B cell (primary cell): Measurements from ENCODE around the gene KEL. TPM values are rescaled to one million over a fixed set of nuclear protein-coding genes. Genes with fewer than 3 reads are reported as not detected.

ENCODE experiments used
- ATAC-seq: fragments of 200-7000 bp; cut with Tn5 transposase; one replicate; pipeline ENCODE4 v1.10.0; 2021; ENCODE audit warnings: low read depth, mild to moderate bottlenecking, moderate number of reproducible peaks, moderate library complexity
- CTCF ChIA-PET: fragments of 350-600 bp; sonication (Branson Sonifier 250); formaldehyde crosslinking; loops from one replicate; lab custom pipeline; 2021; ENCODE audit warnings: antibody characterized with exemption, inconsistent platforms; lab: Charles Lee
- POLR2A ChIA-PET: fragments of 350-600 bp; sonication (Branson Sonifier 250); formaldehyde crosslinking; loops from one replicate; lab custom pipeline; 2021; ENCODE audit warnings: antibody characterized with exemption; lab: Charles Lee
- DNase-seq: peaks from one replicate; pipeline ENCODE4 v3.0.0; 2013
- H2AFZ ChIP-seq: 2 replicates; pipeline ENCODE4 v1.6.1; 2012; ENCODE audit warnings: mild to moderate bottlenecking, low read depth, low read length; ENCODE audit not compliant: insufficient read depth, poor library complexity, severe bottlenecking
- H3K27ac ChIP-seq, 2 donors: 1 replicate in 1 of 2; 2 replicates in 1 of 2; pipeline ENCODE4 v1.5.1; 2012 to 2013; ENCODE audit warnings: low read length in 2 of 2, mild to moderate bottlenecking in 2 of 2, moderate library complexity in 1 of 2
- H3K27me3 ChIP-seq, 4 experiments: fragments of 200-600 bp in 1 of 4; sonication (generic) in 1 of 4; replicated peaks in 1 of 4; 1 replicate in 2 of 4; 2 replicates in 2 of 4; pipeline versions ENCODE4 v1.6.1 to v1.7.0; 2013 to 2016; ENCODE audit warnings: low read length in 3 of 4, mild to moderate bottlenecking in 2 of 4, mixed read lengths in 1 of 4, moderate library complexity in 1 of 4; ENCODE audit not compliant: insufficient read depth in 4 of 4, control insufficient read depth in 3 of 4; ENCODE audit errors: control extremely low read depth in 1 of 4
- H3K36me3 ChIP-seq, 2 experiments: replicated peaks in 1 of 2; 1 replicate in 1 of 2; 2 replicates in 1 of 2; pipeline versions ENCODE4 v1.6.1 to v1.7.1; 2013; ENCODE audit warnings: low read length in 1 of 2; ENCODE audit not compliant: insufficient read depth in 2 of 2, control insufficient read depth in 1 of 2; ENCODE audit errors: control extremely low read depth in 1 of 2, extremely low read depth in 1 of 2
- H3K4me1 ChIP-seq, 2 donors: fragments of 200-600 bp in 1 of 2; sonication (generic) in 1 of 2; 1 replicate in 1 of 2; 2 replicates in 1 of 2; pipeline versions ENCODE4 v1.5.1 to v1.6.1; 2013 to 2017; ENCODE audit warnings: low read length in 2 of 2; ENCODE audit not compliant: control insufficient read depth in 2 of 2, insufficient read depth in 2 of 2
- H3K4me2 ChIP-seq: replicated peaks from 2 replicates; pipeline ENCODE3; 2012; ENCODE audit warnings: mild to moderate bottlenecking, low read depth, low read length; ENCODE audit not compliant: poor library complexity, severe bottlenecking
- H3K4me3 ChIP-seq, 5 experiments: fragments of 200-600 bp in 1 of 5; sonication (generic) in 1 of 5; 1 replicate in 3 of 5; 2 replicates in 2 of 5; pipeline versions ENCODE4 v1.5.1 to v1.7.0; 2011 to 2016; ENCODE audit warnings: low read length in 4 of 5, mild to moderate bottlenecking in 4 of 5, low read depth in 2 of 5, control low read depth in 1 of 5, moderate library complexity in 1 of 5; ENCODE audit not compliant: insufficient read depth in 1 of 5; ENCODE audit errors: control extremely low read depth in 1 of 5, extremely low read depth in 1 of 5
- H3K79me2 ChIP-seq: fragments of 200-600 bp; sonication (generic); one replicate; pipeline ENCODE4 v1.6.0; 2016; ENCODE audit warnings: low read length; ENCODE audit not compliant: control insufficient read depth, insufficient read depth
- H3K9ac ChIP-seq: fragments of 200-600 bp; sonication (generic); 2 replicates; pipeline ENCODE4 v1.6.1; 2017; ENCODE audit warnings: mild to moderate bottlenecking, low read length, moderate library complexity
- H3K9me3 ChIP-seq, 3 donors: one replicate each; pipeline versions ENCODE4 v1.6.1 to v1.7.1; 2013; ENCODE audit warnings: low read length in 2 of 3; ENCODE audit not compliant: control insufficient read depth in 2 of 3, insufficient read depth in 1 of 3; ENCODE audit errors: control extremely low read depth in 1 of 3
- H4K20me1 ChIP-seq: 2 replicates; pipeline ENCODE4 v1.6.0; 2012; ENCODE audit warnings: mild to moderate bottlenecking, low read length; ENCODE audit not compliant: insufficient read depth, control insufficient read depth, poor library complexity, severe bottlenecking
- H3K27ac Mint-ChIP-seq: one replicate; pipeline ENCODE4 v1.8.0; 2021; ENCODE audit warnings: mixed read lengths
- H3K27me3 Mint-ChIP-seq: one replicate; pipeline ENCODE4 v1.8.0; 2021; ENCODE audit warnings: mixed read lengths
- H3K4me1 Mint-ChIP-seq: one replicate; pipeline ENCODE4 v1.8.0; 2021; ENCODE audit warnings: mixed read lengths
- H3K4me3 Mint-ChIP-seq: one replicate; pipeline ENCODE4 v1.8.0; 2021; ENCODE audit warnings: mixed read lengths
- H3K9me3 Mint-ChIP-seq: one replicate; pipeline ENCODE4 v1.8.0; 2022; ENCODE audit warnings: mixed read lengths; ENCODE audit not compliant: insufficient read depth
- CTCF ChIP-seq: fragments of 200-600 bp; IDR thresholded peaks from one replicate; pipeline ENCODE4 v1.8.0; 2022; ENCODE audit warnings: antibody characterized with exemption, mild to moderate bottlenecking
- EZH2 ChIP-seq: IDR thresholded peaks from 2 replicates; pipeline ENCODE4 v1.6.1; 2012; ENCODE audit warnings: borderline replicate concordance, low read depth, mild to moderate bottlenecking, moderate library complexity, low read length; ENCODE audit not compliant: insufficient read depth, poor library complexity, severe bottlenecking
- WGBS: methylation state at CpG from one replicate; pipeline ENCODE4 v1.1.5; 2013; ENCODE audit warnings: missing lambda C conversion rate; ENCODE audit not compliant: insufficient coverage; 5-methylcytosine and 5-hydroxymethylcytosine counted together
- intact Hi-C: fragments of 100-400 bp; cut with micrococcal nuclease; formaldehyde crosslinking; loops from one replicate; pipeline ENCODE4 v1.10.0; 2022
- polyA plus RNA-seq: library from polyadenylated mRNA; depleted of rRNA; stranded (reverse); fragments of >200 nt; gene quantifications from 2 replicates; pipeline ENCODE4 v1.2.3, GENCODE V29; 2012
- total RNA-seq, 2 donors: library from RNA; stranded (reverse); fragments of 120-200 nt in 1 of 2; gene quantifications; 1 replicate in 1 of 2; 2 replicates in 1 of 2; pipeline versions ENCODE4 v1.2.3 to v1.2.4, GENCODE V29; 2013 to 2022

The KEL gene
- total and polyA plus RNA-seq, 2 donors (not counting 1 experiment from before 2014, with no cell fraction given), result 0.27 to 0.71 TPM

- Mint-ChIP-seq H3K4me3 (no peak overlapping the region), H3K9me3 (no peaks in the 10 kb centered on the region), H3K27ac (no peak overlapping the region), H3K4me1 (peaks cover 26% of the 10 kb centered on the region), H3K27me3 (peaks cover 8% of the 10 kb centered on the region)
- no peak for ATAC-seq
- Histone ChIP-seq H3K4me1 (peaks cover 22 to 23% of the 10 kb centered on the region in 2 donors), H2AFZ (no peak overlapping the region), H3K27me3 (peaks cover 0 to 2% (median 0%) of the 10 kb centered on the region in 4 experiments), H3K36me3 (no peaks in the 10 kb centered on the region), H3K4me2 (no peak overlapping the region), H3K4me3 (no peak overlapping the region), H3K79me2 (no peaks in the 10 kb centered on the region), H4K20me1 (no peaks in the 10 kb centered on the region), H3K9ac (no peak overlapping the region), H3K27ac (no peak overlapping the region), H3K9me3 (no peaks in the 10 kb centered on the region)
- intact Hi-C loops, result no loop called here
- ChIA-PET POLR2A (no interaction called here), CTCF (no interaction called here)
- DNase-seq, result no peak
- no peak for TF ChIP-seq EZH2
- no peak for TF ChIP-seq CTCF
- WGBS, result 33% methylated on average over 1 of the region's 2 CpGs
Measured at GRCh38 chr7:142923391-142923790, 38.8 kb downstream of the KEL start.

- H3K4me2 ChIP-seq, result no peak overlapping the region
- POLR2A ChIA-PET, result interaction anchor here (0.6 kb wide), 1 partner anchor 267 kb away, joined by 4 read pairs; no protein-coding TSS in a partner anchor
- WGBS, result 93% methylated on average over 3 of the region's 3 CpGs
Measured at GRCh38 chr7:142919656-142920055, 42.5 kb downstream of the KEL start.

More at GRCh38 chr7:142919656-142920055, 42.5 kb downstream of the KEL start:
- no peak overlapping the region for H2AFZ ChIP-seq
- Mint-ChIP-seq H3K9me3 (no peaks in the 10 kb centered on the region), H3K4me3 (no peak overlapping the region), H3K27ac (no peak overlapping the region), H3K4me1 (no peaks in the 10 kb centered on the region), H3K27me3 (peaks cover 17% of the 10 kb centered on the region)
- TF ChIP-seq CTCF, result no peak
- TF ChIP-seq EZH2, result no peak
- CTCF ChIA-PET, result interaction anchor here (1.3 kb wide), 1 partner anchor 10 kb away, joined by 3 read pairs; no protein-coding TSS in a partner anchor
- H3K4me3 ChIP-seq, result no peak overlapping the region
- H3K4me1 ChIP-seq, result no peaks in the 10 kb centered on the region
- no peak for ATAC-seq
- no peaks in the 10 kb centered on the region for H3K79me2 ChIP-seq
- intact Hi-C loops, result no loop called here
- peaks cover 0 to 4% (median 0%) of the 10 kb centered on the region in 4 experiments for H3K27me3 ChIP-seq
- no peaks in the 10 kb centered on the region for H4K20me1 ChIP-seq
- H3K9me3 ChIP-seq, result no peaks in the 10 kb centered on the region
- H3K27ac ChIP-seq, result no peak overlapping the region
- no peak for DNase-seq
- H3K9ac ChIP-seq, result no peak overlapping the region
- no peaks in the 10 kb centered on the region for H3K36me3 ChIP-seq
